ENCODE data around the gene MEIS2. TPM values are rescaled to one million over a fixed set of nuclear protein-coding genes. Genes with fewer than 3 reads are reported as not detected.
A peak's percentile ranks its signal among the peaks of the same experiment; 100 is the strongest.

The MEIS2 gene
- total and polyA plus RNA-seq, 8 donors, result 9.1 to 30.5 (median 14.8) TPM

- intact Hi-C loops (cut with DNase I), result no loop called here
- FAIRE-seq (no peak), DNase-seq (no peak), ATAC-seq (no peak)
- Histone ChIP-seq H3K36me3 (no peaks in the 10 kb centered on the region), H3K4me1 (peaks cover 0 to 21% (median 4%) of the 10 kb centered on the region in 3 donors), H3K4me3 (no peak overlapping the region), H3K27me3 (no peaks in the 10 kb centered on the region), H3K27ac (no peak overlapping the region), H3K9me3 (no peaks in the 10 kb centered on the region)
- 48 to 49% methylated on average over 2 of the region's 2 CpGs for WGBS, 2 donors
- TF ChIP-seq CTCF (IDR thresholded peaks at IDR 0.05), result no peak
These were observed 86.2 kb downstream of the MEIS2 start for GRCh38 chr15:37014137-37014536.

DNA sequence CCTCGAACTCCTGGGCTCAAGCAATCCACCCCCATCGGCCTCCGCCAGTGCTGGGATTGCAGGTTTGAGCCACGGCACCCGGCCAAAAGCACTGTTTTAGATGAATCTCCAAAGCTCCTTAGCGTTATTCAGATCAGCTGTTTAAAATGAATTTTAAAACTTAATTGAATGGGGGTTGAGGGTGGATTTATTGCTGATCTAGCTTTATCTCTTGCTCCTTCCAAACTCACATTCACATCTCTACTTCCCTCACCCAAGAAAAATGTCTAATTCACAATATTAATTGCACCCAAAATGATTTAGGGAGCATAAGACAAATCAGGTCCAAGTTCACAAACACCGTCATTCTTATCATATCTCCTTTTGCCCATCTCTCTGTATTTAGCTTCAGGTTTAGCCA is 89.8 kb downstream of the MEIS2 start:
- DNase-seq (no peak), FAIRE-seq (no peak), ATAC-seq (no peak)
- intact Hi-C loops (cut with DNase I), result no loop called here
- no peaks in the 10 kb centered on the region for H3K27me3 ChIP-seq
- no peaks in the 10 kb centered on the region for H3K9me3 ChIP-seq
- H3K4me1 ChIP-seq, result peaks cover 0 to 18% (median 11%) of the 10 kb centered on the region in 3 donors
- no peaks in the 10 kb centered on the region for H3K36me3 ChIP-seq
- no peak overlapping the region for H3K27ac ChIP-seq
- WGBS, 2 donors, result 94 to 96% methylated on average over 7 of the region's 7 CpGs
- H3K4me3 ChIP-seq, result no peak overlapping the region
- TF ChIP-seq CTCF (IDR thresholded peaks at IDR 0.05), result no peak

DNA sequence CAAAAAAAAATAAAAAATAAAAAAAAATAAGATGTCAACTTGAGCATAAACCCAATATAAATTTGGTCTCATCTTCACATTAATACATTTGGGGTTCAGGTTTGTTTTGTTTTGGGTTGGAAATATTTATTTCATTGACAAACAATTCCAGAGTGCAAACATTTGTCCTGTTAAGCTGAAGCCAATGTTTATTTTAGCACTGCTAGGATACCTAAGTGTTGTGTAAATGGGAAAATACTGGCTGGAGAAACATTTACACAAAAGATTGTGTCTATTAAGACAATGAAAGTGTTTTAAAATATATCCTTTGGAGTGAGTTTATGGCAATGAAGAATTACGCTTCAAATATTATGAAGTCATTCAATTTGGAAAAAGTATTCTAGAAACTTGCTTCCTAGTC is 91.1 kb downstream of the MEIS2 start:
- H3K9me3 ChIP-seq, result no peaks in the 10 kb centered on the region
- no peaks in the 10 kb centered on the region for H3K27me3 ChIP-seq
- no peak for DNase-seq
- 40 to 42% methylated on average over 1 of the region's 1 CpG for WGBS, 2 donors
- no peak for TF ChIP-seq CTCF (IDR thresholded peaks at IDR 0.05)
- FAIRE-seq, result no peak
- intact Hi-C loops (cut with DNase I), result no loop called here
- H3K36me3 ChIP-seq, result no peaks in the 10 kb centered on the region
- ATAC-seq, result peak; percentile 83 to 89 (median 86)
- peaks cover 0 to 13% (median 11%) of the 10 kb centered on the region in 3 donors for H3K4me1 ChIP-seq
- H3K4me3 ChIP-seq, result no peak overlapping the region
- peak overlapping the region in 1 of 4 donors; percentile 4 for H3K27ac ChIP-seq

DNA sequence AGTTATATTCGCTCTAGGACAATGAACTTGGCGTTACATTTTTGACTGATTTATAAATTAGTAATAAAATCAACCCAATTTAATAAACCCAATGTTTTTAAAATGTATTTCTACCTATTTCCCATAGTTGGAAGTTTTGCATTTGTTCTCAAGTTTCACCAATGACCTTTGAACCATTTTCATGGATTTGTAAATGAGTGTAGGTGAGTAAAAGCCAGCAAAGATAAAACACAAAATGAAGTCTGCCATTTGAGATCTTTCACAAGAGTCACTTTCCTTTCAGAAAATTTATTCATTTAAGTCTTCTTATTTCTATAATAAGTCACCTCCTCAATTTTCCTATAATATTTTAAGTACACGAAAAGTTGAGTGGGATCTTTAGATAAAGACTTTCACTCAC is 92.1 kb downstream of the MEIS2 start:
- intact Hi-C loops (cut with DNase I), result no loop called here
- WGBS, 2 donors, result 49 to 57% methylated on average over 3 of the region's 3 CpGs
- Histone ChIP-seq H3K27me3 (no peaks in the 10 kb centered on the region), H3K9me3 (no peaks in the 10 kb centered on the region), H3K27ac (peak overlapping the region in 1 of 4 donors; percentile 10), H3K4me3 (no peak overlapping the region), H3K36me3 (no peaks in the 10 kb centered on the region), H3K4me1 (peaks cover 0 to 13% (median 11%) of the 10 kb centered on the region in 3 donors)
- DNase-seq (no peak), FAIRE-seq (peak; percentile 23), ATAC-seq (peak; percentile 61 to 67 (median 64))
- no peak for TF ChIP-seq CTCF (IDR thresholded peaks at IDR 0.05)

- no peak overlapping the region for H3K4me3 ChIP-seq
- FAIRE-seq (no peak), ATAC-seq (no peak), DNase-seq (no peak)
- no peaks in the 10 kb centered on the region for H3K9me3 ChIP-seq
- peaks cover 0 to 13% (median 11%) of the 10 kb centered on the region in 3 donors for H3K4me1 ChIP-seq
- TF ChIP-seq CTCF (IDR thresholded peaks at IDR 0.05), result no peak
- H3K27ac ChIP-seq, result no peak overlapping the region
- intact Hi-C loops (cut with DNase I), result no loop called here
- no peaks in the 10 kb centered on the region for H3K27me3 ChIP-seq
- WGBS, 2 donors, result 98 to 99% methylated on average over 2 of the region's 2 CpGs
- H3K36me3 ChIP-seq, result no peaks in the 10 kb centered on the region
These were observed 93.0 kb downstream of the MEIS2 start for GRCh38 chr15:37007301-37007700.

Measured in pancreas (tissue), 10 donors.